Lung (tissue), 12 donors: ENCODE results near the gene RELA. TPM values are rescaled to one million over a fixed set of nuclear protein-coding genes. Genes with fewer than 3 reads are reported as not detected.

Source experiments
- ATAC-seq: fragments of 200-7000 bp; cut with Tn5 transposase; one replicate; pipeline ENCODE4 v1.9.1; 2020; ENCODE audit warnings: moderate number of reproducible peaks; ENCODE audit not compliant: insufficient read depth, low FRiP score
- DNase-seq, 3 donors: peaks; one replicate each; pipeline ENCODE4 v3.0.0-alpha.2; 2013 to 2017
- H3K27ac ChIP-seq, 2 donors: one replicate each; pipeline ENCODE4 v1.5.1; 2013; ENCODE audit warnings: mild to moderate bottlenecking in 2 of 2, moderate library complexity in 2 of 2, control low read depth in 1 of 2, inconsistent platforms in 1 of 2, low read depth in 1 of 2, low read length in 1 of 2
- H3K27me3 ChIP-seq, 3 donors: one replicate each; pipeline ENCODE4 v1.5.1; 2013; ENCODE audit warnings: low read length in 2 of 3; ENCODE audit not compliant: control insufficient read depth in 3 of 3, insufficient read depth in 3 of 3
- H3K36me3 ChIP-seq, 4 donors: one replicate each; pipeline ENCODE4 v1.5.1; 2013; ENCODE audit warnings: low read length in 4 of 4, mild to moderate bottlenecking in 1 of 4, moderate library complexity in 1 of 4; ENCODE audit not compliant: control insufficient read depth in 4 of 4, insufficient read depth in 4 of 4
- H3K4me1 ChIP-seq, 5 donors: one replicate each; pipeline ENCODE4 v1.5.1; 2013; ENCODE audit warnings: low read length in 5 of 5, mild to moderate bottlenecking in 2 of 5, moderate library complexity in 1 of 5; ENCODE audit not compliant: control insufficient read depth in 5 of 5, insufficient read depth in 5 of 5
- H3K4me3 ChIP-seq: one replicate; pipeline ENCODE4 v1.5.1; 2013; ENCODE audit warnings: mild to moderate bottlenecking, control low read depth, moderate library complexity
- H3K9ac ChIP-seq, 2 donors: one replicate each; pipeline ENCODE4 v1.5.1; 2013; ENCODE audit warnings: low read length in 2 of 2, control low read depth in 1 of 2; ENCODE audit not compliant: insufficient read depth in 1 of 2
- H3K9me3 ChIP-seq, 4 donors: one replicate each; pipeline ENCODE4 v1.5.1; 2013; ENCODE audit warnings: low read length in 3 of 4, mild to moderate bottlenecking in 1 of 4, moderate library complexity in 1 of 4; ENCODE audit not compliant: control insufficient read depth in 4 of 4, insufficient read depth in 3 of 4
- CTCF ChIP-seq: IDR thresholded peaks from 2 replicates; pipeline ENCODE4 v1.5.1; 2012; ENCODE audit warnings: mild to moderate bottlenecking; ENCODE audit errors: control extremely low read depth, extremely low read depth
- WGBS, 2 donors: extraction: QIAGEN DNeasy Blood & Tissue Kit; methylation state at CpG; one replicate each; pipeline ENCODE4 v1.1.7; 2013; 5-methylcytosine and 5-hydroxymethylcytosine counted together
- polyA plus RNA-seq, 2 donors: library from polyadenylated mRNA; stranded (reverse); fragments of 200-250 nt; gene quantifications; one replicate each; pipeline ENCODE4 v1.2.1, GENCODE V29; 2013
- total RNA-seq, 2 donors: library from RNA; depleted of rRNA in 1 of 2; stranded (reverse); fragments of >200 nt in 1 of 2; gene quantifications; one replicate each; pipeline ENCODE4 v1.2.1, GENCODE V29; 2014 to 2021
- donor health status: control.
- donor health status: control.
- donor health status: Bipolar disorder and iron deficiency.
- donor health status: healthy.
- donor health status: DM: yes; HTN: yes; CAD: no.

The RELA gene
- total and polyA plus RNA-seq, 4 donors: 34.8 to 72.6 (median 58.0) TPM

- WGBS, 2 donors: 67 to 68% methylated on average over 12 to 20 of the region's 20 CpGs
- Histone ChIP-seq H3K27ac (peak overlapping the region in 1 of 2 donors; percentile 95), H3K36me3 (peaks cover 0 to 57% (median 14%) of the 10 kb centered on the region in 4 donors), H3K9me3 (no peaks in the 10 kb centered on the region), H3K4me1 (peaks cover 0 to 36% (median 21%) of the 10 kb centered on the region in 5 donors), H3K4me3 (no peak overlapping the region), H3K9ac (no peak overlapping the region), H3K27me3 (no peaks in the 10 kb centered on the region)
- TF ChIP-seq CTCF: no peak
- DNase-seq (peak in 1 of 3 donors; percentile 9), ATAC-seq (no peak)
These were observed 12.0 kb downstream of the RELA start for GRCh38 chr11:65650547-65651338.

GRCh38 chr11:65649656-65650546 is 12.8 kb downstream of the RELA start:
- DNase-seq: peak in 1 of 3 donors; percentile 11
- Histone ChIP-seq H3K9me3 (no peaks in the 10 kb centered on the region), H3K4me3 (no peak overlapping the region), H3K4me1 (peaks cover 0 to 36% (median 21%) of the 10 kb centered on the region in 5 donors), H3K36me3 (peaks cover 0 to 57% (median 11%) of the 10 kb centered on the region in 4 donors), H3K27ac (no peak overlapping the region), H3K27me3 (no peaks in the 10 kb centered on the region), H3K9ac (no peak overlapping the region)
- no peak for ATAC-seq
- 83 to 93% methylated on average over 16 of the region's 16 CpGs for WGBS, 2 donors
- TF ChIP-seq CTCF: no peak

GRCh38 chr11:65648997-65649493 is 13.7 kb downstream of the RELA start:
- Histone ChIP-seq H3K27ac (no peak overlapping the region), H3K4me1 (peaks cover 0 to 33% (median 16%) of the 10 kb centered on the region in 5 donors), H3K9me3 (no peaks in the 10 kb centered on the region), H3K36me3 (peaks cover 0 to 57% (median 8%) of the 10 kb centered on the region in 4 donors), H3K9ac (no peak overlapping the region), H3K27me3 (no peaks in the 10 kb centered on the region), H3K4me3 (no peak overlapping the region)
- TF ChIP-seq CTCF: no peak
- ATAC-seq (no peak), DNase-seq (peak in 1 of 3 donors; percentile 13)
- WGBS, 2 donors: 78 to 81% methylated on average over 12 of the region's 12 CpGs
